ENCODE data around the gene WARS2.

DNA sequence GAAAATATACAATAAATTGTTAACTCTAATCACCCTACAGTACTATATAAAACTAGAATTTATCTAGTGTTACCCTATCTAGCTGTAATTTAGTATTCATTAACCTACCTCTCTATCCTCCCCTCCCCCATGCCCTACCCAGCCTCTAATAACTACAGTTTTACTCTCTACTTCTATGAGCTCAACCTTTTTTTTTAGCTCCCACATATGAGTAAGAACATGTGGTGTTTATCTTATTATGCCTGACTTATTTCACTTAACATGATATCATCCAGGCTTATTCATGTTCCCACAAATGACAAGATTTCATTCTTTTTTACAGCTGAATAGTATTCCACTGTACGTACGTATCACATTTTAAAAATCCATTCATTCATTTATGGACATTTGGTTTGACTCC is 46.0 kb upstream of the WARS2 start:
- TF ChIP-seq, protein P1, sequence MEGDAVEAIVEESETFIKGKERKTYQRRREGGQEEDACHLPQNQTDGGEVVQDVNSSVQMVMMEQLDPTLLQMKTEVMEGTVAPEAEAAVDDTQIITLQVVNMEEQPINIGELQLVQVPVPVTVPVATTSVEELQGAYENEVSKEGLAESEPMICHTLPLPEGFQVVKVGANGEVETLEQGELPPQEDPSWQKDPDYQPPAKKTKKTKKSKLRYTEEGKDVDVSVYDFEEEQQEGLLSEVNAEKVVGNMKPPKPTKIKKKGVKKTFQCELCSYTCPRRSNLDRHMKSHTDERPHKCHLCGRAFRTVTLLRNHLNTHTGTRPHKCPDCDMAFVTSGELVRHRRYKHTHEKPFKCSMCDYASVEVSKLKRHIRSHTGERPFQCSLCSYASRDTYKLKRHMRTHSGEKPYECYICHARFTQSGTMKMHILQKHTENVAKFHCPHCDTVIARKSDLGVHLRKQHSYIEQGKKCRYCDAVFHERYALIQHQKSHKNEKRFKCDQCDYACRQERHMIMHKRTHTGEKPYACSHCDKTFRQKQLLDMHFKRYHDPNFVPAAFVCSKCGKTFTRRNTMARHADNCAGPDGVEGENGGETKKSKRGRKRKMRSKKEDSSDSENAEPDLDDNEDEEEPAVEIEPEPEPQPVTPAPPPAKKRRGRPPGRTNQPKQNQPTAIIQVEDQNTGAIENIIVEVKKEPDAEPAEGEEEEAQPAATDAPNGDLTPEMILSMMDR (IDR thresholded peaks at IDR 0.05): no peak
- TF ChIP-seq POLR2A (IDR thresholded peaks at IDR 0.05): no peak
- no peak for TF ChIP-seq POLR2AphosphoS5 (IDR thresholded peaks at IDR 0.05)
- TF ChIP-seq EP300 (IDR thresholded peaks at IDR 0.05): no peak

Data from sigmoid colon (tissue), 4 donors.